ENCODE results near the gene FHIT.

Gene FHIT

GRCh38 chr3:60120245-60120644, 1131.0 kb downstream of the FHIT start:
- no peak for DNase-seq (ENCODE audit: low read depth, low spot score)

DNA sequence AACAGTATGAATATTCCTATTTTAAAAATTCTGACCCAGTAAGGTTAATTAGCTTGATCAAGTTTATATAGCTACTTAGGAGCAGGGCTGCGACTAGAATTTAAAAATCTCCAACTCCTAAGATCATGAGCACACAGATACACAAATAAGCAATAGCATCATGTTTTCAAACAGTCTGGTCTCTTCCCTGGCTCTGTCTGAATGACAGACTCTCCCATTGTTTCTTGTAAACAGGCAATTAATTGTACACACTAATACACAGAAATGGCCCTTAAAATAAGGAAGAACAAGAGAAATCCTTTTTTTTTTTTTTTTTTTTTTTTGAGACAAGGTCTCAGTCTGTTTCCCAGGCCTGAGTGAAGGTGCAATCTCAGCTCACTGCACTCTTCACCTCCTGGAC, 1137.1 kb downstream of the FHIT start:
- DNase-seq (ENCODE audit: low read depth, low spot score) = no peak

DNA sequence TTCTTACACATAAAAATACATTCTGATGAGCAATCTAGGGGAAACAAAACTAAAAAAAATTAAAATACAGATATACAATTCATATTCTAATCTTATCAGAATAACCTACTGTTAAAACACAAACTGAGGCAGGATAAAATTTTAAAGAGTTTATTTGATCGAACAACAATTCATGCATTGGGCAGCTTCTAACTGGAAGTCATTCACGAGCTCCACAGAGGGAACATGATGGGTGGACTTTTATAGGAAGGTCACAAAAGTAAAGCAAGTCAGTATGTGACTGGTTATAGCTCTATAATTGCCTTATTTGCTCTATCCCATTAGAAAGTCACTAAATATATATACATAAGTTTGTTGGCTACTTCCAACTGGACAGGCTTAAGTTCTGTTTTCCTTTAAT, 1144.0 kb downstream of the FHIT start:
- DNase-seq (ENCODE audit: low read depth, low spot score) = no peak

GRCh38 chr3:60102154-60102553, 1149.1 kb downstream of the FHIT start:
- DNase-seq (ENCODE audit: low read depth, low spot score) = no peak

GRCh38 chr3:60101621-60102020, 1149.6 kb downstream of the FHIT start:
- DNase-seq (ENCODE audit: low read depth, low spot score) = no peak

DNA sequence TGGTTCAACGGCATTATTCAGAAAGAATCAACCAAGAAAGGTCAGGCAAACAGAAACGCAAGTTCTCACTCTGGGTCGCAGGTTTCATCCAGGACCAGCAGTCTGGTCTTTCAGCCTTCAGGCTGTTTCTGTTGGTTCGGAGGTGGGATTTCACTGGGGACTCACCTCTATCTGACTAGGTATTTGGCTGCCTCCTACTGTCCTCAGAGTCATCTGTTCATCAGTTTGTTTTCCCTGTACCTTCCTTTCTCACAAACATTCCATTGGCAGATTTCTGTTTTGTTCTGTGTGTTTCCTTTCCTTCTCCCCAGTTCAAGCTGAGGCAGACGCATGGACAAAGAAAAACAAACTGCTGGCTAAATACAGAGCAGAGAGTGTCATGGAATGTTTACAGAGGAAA, 1154.8 kb downstream of the FHIT start:
- DNase-seq (ENCODE audit: low read depth, low spot score) = no peak

DNA sequence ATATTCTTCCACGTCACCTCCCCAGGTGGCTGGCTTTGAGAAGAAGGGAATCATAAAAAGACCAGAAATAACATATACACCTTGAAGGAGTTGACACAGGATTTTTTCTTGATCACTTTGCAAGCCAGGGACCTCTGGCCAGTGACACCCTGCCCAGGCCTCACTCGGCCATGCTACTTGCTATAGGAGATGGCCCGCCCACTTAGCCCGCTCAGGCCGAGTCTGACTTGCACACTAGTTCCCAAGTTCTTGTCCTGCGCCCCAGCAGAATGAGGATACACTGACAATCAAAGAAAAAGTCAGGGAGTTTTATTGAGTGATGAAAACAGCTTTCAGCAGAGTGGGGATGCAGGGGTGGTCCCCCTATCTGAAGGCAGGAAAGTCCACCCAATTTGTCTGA, 1155.3 kb downstream of the FHIT start:
- no peak for DNase-seq (ENCODE audit: low read depth, low spot score)

DNA sequence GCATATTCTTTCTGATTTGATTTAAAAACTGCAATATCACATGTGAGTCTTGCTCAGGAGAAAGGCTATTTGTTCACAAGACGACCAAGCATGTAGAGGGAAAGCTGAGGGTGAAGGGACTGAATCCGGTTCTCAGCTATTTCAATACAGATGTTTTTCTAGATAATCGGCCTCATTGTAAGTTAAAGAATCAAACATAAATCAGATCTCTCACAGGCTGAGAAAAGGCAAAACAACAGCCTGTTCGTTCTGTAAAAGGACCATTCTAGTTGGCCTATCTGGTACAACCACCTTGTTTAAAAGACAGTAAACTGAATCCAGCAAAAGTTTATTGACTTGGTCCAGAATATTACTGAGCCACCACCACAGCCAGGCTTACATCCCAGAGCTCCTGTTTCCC, 1155.7 kb downstream of the FHIT start:
- no peak for DNase-seq (ENCODE audit: low read depth, low spot score)

DNA sequence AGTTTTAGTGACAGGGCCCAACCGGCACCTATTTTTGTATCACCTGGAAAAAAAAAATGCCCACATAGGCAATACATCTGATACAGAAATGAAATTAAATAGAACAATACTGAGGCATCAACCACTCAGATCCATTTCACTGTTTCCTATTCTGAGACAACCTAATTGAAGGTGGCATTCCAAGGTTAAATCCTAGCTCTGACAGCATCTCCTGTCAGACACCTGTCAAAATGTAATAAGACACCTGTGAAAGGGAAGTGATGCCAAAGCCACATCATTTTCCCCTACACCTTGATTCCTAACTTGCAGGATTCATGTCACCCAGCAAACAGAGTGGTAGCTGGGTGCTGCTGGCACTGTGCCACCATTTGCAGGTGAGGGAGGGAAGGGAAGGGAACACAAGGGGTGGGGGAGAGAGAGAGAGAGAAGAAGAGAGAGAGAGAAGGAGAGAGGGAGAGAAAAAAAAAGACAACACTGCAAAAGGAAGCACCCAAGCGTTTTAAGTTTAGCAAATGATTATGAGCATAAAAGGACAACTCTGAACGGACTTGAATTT, 1156.8 kb downstream of the FHIT start:
- DNase-seq (ENCODE audit: low read depth, low spot score) = no peak

- no peak for DNase-seq (ENCODE audit: low read depth, low spot score)
These were observed 1160.7 kb downstream of the FHIT start for GRCh38 chr3:60090548-60090947.

DNA sequence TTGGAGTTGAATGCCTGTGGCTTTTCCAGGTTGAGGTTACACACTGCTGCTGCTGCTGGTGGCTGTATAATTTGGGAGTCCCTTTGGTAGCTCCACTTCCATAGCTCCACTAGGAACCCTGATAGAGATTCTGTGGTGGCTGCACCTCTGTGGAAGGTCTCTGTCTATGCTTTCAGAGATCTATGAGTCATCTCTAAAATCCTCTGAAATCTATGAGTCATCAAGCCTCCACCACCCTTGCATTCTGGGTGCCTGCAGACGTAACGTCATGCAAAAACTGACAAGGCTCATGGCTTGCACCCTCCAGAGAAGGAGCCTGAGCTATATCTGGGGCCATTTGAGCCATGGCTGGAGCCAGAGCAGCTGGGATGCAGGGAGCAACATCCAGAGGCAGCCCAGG, 1164.4 kb downstream of the FHIT start:
- no peak for DNase-seq (ENCODE audit: low read depth, low spot score)

GRCh38 chr3:60085649-60086048, 1165.6 kb downstream of the FHIT start:
- DNase-seq (ENCODE audit: low read depth, low spot score) = no peak

- no peak for DNase-seq (ENCODE audit: low read depth, low spot score)
These were observed 1169.7 kb downstream of the FHIT start for GRCh38 chr3:60081381-60082095.

- DNase-seq (ENCODE audit: low read depth, low spot score) = no peak
These were observed 1170.6 kb downstream of the FHIT start for GRCh38 chr3:60080648-60081047.

DNA sequence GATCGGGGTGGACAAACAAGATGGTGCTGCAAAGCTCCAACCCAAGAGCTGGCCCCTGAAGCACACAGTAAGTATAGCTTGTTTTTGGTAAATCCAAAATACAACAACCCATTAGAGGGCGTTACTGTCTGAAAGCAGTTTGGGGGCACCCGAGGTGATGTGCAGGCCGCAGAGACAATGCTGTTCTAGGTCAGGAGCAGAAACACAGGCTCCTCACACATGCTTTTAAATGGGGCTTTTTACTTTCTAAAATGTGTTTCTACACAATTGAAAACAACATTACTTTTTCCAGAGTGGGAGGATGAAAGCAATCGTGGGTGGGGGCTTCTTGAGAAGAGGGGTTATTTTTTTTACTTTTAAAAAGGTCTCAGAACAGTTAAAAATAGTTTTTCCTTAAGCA, 1172.2 kb downstream of the FHIT start:
- DNase-seq (ENCODE audit: low read depth, low spot score) = no peak

GRCh38 chr3:60076331-60076730, 1174.9 kb downstream of the FHIT start:
- DNase-seq (ENCODE audit: low read depth, low spot score) = no peak

GRCh38 chr3:60073942-60074341, 1177.3 kb downstream of the FHIT start:
- DNase-seq (ENCODE audit: low read depth, low spot score) = no peak

DNA sequence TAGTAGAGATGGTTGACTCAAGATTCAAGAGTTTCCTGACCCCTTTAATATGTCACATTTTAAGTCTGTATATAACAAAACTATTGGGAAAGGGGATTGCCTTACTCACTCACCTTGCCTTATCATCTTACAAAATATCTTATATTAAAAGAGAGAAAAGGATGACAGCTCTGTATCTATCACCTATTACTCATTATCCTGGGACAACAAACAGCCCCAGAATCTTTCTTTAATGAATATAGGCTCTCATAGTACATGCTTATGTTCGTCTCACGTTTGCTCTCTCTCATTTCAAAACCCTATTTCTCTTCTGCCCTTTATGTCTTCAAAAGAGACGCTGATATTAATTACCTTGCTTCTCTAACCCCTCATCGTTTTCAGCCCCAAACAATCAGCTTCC, 1178.0 kb downstream of the FHIT start:
- DNase-seq (ENCODE audit: low read depth, low spot score) = no peak

DNA sequence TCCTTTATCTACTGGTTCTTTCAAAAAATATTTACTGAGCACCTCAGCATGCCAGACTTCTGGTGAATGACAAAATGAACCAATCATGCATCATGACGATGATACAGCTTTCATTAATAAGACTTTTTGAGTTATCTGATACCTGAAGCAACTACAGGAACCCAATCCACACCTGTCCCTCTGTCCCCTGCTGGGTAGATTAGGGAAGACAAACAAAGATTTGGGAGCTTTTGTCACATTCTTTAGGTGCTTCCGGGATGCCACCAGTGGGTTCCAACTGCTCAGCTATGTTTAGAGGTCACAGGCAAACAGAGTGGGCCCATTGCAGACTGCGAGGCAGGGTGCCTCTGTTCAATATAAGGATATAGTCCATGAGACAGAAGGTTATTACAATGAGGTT, 1180.9 kb downstream of the FHIT start:
- no peak for DNase-seq (ENCODE audit: low read depth, low spot score)

DNA sequence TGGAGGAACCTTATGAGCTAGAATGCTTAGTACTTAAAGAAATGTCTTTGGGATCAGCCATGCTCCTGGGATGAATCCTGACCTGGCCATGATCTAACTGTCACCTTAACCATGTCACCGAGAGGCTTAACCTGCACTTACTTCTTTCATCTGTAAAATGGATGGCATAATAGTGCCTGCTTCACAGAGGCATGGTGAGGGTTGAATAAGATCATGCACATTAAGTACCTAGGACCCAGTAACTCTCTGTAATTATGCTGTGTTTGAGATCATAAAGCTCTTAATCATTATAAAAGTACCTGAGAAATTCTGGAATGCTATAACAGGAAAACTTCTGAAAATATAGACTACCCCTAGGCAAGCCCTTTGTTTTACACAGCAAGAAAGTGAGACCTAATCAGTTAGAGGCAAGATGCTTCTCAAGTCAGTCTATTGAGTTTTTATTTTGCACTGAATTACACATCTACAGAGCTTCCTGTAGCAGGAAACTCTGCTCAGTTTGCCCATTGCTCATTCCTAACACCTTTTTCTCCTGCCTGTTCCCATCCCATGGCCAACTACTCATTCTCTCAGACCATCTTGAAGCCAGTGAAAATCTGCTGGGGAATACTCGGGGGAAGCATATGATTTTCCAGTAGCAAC, 1185.9 kb downstream of the FHIT start:
- DNase-seq (ENCODE audit: low read depth, low spot score) = no peak

- peak; percentile 20 for DNase-seq (ENCODE audit: low read depth, low spot score)
These were observed 1186.8 kb downstream of the FHIT start for GRCh38 chr3:60064210-60065178.

- DNase-seq (ENCODE audit: low read depth, low spot score) = no peak
These were observed 1194.8 kb downstream of the FHIT start for GRCh38 chr3:60056404-60056803.
